Measurements from ENCODE around the gene ABHD2. TPM values are rescaled to one million over a fixed set of nuclear protein-coding genes. Genes with fewer than 3 reads are reported as not detected.
"Not testable (repeated sequence)": the region's sequence is repeated elsewhere in the genome, so short reads cannot be mapped to it uniquely, and the experiment has no call there.

ABHD2 gene, protein sequence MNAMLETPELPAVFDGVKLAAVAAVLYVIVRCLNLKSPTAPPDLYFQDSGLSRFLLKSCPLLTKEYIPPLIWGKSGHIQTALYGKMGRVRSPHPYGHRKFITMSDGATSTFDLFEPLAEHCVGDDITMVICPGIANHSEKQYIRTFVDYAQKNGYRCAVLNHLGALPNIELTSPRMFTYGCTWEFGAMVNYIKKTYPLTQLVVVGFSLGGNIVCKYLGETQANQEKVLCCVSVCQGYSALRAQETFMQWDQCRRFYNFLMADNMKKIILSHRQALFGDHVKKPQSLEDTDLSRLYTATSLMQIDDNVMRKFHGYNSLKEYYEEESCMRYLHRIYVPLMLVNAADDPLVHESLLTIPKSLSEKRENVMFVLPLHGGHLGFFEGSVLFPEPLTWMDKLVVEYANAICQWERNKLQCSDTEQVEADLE
- polyA plus RNA-seq (ENCODE audit: insufficient read length): 18.5 TPM

DNA sequence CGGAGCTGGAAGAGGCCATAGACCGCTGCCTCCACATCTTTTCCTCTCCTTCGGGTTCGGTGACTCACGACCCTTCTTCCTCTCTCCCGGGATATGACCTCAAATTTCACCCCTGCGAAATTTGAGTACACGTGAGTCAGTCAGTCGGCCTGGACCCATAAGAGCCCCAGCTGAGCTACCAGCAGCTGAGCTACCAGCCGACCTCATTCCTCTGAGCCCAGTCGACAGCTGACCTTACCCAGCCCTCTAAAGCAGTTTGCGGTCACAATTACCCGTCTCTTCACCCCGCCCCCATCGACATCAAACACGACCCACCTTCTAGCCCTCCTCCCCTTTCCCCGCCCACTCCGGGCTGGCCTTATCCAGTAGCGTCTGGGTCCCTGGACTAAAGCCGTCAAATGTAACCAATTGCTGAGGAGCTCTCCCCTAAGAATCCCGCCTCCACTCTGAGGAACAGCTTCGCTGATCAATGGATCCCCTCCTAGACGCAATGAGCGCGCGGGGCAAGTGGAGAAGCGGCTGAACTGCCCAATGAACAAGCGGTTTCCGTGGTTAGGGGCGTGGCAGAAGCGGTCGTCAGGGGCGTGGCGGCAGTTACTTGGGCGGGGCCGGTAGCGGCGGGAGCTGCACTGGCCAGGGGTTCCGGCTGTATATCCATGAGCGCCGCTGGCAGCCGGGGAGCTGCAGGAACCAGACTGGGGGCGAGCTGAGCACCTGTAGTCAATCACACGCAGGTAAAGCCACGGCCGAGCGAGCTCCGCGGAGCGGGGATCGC is at the start of gene ABHD2:
Gene ABHD2, plus strand, starts transcription at position 627 of the 775 bp plus-strand sequence. CDS start 27,872 bp downstream, outside the sequence.
- peak; percentile 100 for DNase-seq (ENCODE audit: low read depth)

DNA sequence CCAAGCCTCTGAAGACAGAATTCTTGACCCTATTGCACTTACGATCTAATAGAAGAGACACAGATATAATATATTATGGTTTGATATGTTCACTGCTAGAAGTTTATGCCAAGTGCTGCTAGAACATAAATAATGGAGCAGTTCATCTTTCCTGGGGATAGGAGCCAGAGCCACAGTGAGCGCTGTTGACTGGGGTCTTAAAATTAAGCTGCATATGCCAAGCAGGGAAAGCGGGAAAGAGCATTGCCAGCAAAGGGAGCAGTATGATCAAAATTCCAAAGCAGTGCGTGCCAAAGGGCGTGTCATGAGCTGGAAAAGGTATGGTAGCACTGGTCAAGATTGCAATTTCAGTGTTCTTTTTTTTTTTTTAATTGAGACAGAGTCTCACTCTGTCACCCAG is 49.1 kb upstream of the ABHD2 start:
- no peak for DNase-seq (ENCODE audit: low read depth)

DNA sequence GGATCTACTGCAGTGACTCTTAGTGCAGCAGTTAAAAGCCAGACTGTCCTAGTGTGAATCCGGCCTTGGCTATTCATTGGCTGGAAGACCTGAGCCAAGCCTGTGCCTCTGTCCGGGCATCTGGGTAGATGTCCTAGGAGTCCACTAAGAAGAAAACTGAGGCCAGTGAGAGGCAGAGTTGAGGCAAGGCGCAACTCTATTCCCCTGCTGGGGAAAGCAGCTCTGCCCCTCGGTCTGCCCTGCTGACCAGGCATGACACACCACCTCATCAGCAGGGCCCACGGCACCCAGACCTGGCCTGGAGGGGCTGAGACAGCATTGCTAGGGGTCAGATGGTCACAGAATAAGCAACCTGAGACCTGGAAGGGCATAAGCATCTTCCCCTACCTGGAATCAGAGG is 46.7 kb upstream of the ABHD2 start:
- DNase-seq (ENCODE audit: low read depth): no peak

DNA sequence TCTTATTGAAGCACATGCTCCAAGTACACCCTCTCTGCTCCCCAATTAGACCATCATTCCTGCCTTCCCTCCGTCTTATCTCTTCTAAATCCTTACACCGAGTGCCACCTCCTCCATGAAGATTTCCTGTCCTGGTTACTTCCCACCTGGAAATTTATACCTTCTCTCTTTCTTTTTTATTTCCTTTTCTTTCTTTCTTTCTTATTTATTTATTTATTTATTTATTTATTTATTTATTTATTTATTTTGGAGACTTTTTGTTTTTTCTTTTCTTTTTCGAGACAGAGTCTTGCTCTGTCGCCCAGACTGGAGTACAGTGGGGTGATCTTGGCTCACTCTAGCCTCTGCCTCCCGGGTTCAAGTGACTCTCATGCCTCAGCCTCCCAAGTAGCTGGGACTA is 45.9 kb upstream of the ABHD2 start:
- no peak for DNase-seq (ENCODE audit: low read depth)

DNA sequence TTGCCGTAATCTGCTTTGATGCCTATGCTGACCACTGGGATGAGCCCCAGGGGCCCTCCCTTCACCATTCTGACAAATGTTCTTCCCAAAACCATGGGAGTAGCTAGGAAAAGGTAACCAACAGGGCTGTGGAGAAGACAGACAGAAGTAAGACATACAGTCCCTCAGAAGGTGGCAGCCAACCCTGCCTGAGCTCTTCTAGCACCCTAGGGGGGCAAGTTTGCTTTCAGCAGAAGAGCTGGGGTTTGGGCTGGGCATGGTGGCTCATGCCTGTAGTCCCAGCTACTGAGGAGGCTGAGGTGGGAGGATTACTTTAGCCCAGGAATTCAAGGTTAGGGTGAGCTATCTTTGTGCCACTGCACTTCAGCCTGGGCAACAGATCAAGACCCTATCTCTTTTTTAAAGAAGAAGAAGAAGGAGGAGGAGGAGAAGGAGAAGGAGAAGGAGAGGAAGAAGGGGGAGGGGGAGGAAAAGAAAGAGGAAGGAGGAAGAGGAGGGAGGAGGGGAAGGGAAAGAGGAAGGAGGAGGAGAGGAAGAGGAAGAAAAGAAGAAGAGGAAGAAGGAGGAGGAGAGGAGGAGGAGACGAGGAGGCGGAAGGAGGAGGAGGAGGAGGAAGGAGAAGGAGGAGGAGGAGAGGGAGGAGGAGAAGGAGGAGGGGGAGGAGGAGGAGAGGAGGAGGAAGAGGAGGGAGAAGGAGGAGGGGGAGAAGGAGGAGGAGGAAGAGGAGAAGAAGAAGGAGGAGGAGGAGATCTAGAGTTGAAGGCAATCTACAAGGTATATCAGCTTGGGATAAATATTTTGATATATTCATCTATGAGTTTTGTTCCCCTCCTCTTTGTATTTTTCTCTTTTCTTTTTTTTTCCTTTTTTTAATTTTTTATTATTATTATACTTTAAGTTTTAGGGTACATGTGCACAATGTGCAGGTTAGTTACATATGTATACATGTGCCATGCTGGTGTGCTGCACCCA is 44.9 kb upstream of the ABHD2 start:
- no peak for DNase-seq (ENCODE audit: low read depth)

DNA sequence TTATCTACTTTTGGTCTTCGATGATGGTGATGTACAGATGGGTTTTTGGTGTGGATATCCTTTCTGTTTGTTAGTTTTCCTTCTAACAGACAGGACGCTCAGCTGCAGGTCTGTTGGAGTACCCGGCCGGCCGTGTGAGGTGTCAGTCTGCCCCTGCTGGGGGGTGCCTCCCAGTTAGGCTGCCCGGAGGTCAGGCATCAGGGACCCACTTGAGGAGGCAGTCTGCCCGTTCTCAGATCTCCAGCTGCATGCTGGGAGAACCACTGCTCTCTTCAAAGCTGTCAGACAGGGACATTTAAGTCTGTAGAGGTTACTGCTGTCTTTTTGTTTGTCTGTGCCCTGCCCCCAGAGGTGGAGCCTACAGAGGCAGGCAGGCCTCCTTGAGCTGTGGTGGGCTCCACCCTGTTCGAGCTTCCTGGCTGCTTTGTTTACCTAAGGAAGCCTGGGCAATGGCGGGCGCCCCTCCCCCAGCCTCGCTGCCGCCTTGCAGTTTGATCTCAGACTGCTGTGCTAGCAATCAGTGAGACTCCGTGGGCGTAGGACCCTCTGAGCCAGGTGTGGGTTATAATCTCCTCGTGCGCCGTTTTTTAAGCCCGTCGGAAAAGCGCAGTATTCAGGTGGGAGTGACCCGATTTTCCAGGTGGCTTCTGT is 39.1 kb upstream of the ABHD2 start:
- DNase-seq (ENCODE audit: low read depth): not testable (repeated sequence)

DNA sequence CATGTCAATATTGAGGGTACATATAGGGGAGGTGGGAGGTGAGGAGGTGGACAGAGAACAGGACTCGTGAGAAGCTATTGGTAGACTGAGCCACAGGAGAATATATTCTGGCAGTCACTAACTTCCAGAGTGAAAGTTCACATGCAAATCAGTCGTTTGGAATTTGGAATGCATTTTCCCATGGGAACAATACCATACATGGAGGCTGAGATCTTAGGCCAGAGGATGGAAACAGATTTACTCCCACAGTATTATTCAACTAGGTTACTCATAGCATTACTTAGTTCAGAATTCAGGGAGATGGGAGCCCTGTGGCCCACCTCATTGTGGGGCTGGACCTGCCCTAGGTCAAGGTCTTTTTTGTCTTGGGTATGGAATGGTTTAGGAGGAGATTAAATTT is 36.4 kb upstream of the ABHD2 start:
- peak; percentile 41 for DNase-seq (ENCODE audit: low read depth)

DNA sequence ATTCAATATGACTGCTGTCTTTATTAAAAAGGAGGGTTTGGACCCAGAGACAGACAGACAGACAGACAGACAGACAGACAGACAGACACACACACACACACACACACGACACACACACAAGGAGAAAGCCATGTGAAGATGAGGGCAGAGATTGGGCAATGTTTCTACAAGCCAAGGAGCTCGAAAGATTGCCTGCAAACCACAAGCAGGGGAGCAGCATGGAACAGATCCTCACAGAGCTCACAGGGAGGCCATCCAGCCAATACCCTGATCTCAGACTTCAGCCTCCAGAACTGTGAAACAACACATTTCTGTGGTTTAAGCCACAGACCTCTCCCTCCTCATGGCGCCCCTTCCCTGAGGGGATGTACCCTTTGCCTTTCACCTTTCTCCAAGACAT is 35.8 kb upstream of the ABHD2 start:
- DNase-seq (ENCODE audit: low read depth): no peak

DNA sequence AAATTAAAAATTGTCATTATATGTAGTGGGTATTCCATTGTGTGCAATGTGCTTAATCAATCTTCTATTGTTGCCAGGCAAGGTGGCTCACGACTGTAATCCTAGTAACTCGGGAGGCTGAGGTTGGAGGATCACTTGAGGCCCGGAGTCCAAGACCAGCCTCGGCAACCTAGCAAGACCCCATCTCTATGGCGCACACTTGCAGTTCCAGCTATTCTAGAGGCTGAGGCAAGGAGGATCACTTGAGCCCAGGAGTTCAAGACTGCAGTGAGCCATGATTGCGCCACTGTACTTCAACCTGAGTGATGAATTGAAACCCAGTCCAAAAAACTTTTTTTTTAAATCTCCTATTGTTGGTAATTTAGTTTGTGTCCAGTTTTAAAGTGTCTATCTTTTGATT is 33.4 kb upstream of the ABHD2 start:
- DNase-seq (ENCODE audit: low read depth): no peak

DNA sequence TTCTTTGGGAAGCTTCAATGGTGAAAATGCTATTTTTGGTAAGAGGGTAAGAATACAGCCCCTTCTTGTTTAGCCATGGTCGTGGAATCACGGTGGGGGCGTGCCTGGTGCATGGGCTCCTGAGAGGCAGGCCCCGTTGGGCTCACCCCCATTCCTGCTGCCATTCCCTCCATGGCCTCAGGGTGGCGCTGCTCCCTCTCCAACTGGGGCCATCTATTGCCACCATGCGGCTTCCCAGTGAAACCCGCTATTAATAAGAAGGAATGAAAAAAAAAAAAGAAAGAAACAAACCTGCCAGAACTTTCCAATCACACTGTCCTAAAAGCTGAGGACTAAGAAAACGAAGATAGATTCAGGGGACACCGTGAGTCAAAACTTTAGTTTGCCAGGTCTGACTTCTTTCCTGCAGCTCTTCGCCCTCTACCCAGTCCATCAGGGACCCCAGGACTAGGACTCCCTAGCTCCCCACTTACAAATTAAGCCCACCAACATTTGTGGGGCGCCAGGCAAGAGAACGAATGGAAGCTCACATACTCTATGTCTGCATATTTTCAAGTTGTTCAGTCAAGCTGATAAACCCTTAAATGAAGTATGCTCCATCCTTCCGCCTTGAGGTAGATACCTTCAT is 30.6 kb upstream of the ABHD2 start:
- DNase-seq (ENCODE audit: low read depth): peak; percentile 14

DNA sequence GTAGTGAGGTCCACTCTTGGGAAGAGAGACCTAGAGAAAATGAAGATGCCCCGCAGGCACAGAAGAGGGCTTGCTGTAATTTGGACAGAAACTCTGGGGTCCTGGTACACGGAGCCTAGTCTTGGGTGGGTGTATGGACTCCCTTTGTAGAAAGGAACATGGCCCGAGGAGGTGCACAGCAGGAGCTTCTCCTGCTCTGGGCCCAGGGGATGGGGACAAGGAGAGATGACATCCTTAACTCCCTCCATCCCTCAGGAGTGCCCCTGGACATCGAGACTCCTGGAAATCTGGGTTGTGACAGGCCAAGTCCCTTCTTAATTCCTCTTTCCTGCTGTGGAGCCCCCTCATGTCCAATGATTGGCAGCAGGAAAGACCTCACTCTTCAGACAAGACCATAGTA is 29.9 kb upstream of the ABHD2 start:
- DNase-seq (ENCODE audit: low read depth): no peak

DNA sequence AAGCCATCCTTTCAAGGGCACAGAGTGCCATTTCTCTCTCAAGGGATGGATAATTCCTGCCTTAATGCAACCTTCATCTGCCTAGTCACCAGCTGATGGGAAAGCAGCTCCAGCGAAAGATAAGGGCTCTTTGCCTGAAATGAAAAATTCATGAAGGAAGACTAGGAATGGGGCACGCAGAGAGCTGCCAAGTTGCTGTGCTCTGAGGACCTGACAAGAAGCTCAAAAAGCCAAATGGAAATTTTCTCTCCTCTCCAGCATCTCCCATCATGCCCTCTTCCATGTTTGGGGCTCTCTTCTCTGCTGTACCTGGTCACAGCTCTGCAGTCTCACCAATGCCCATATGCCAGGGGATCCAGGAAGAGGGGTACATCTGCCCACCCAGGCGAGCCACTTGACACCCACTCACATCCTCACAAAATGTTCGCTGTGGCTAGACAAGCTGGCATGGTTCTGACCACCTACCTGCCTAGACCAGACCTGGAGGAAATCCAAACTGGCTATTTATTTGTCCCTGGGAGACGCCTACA is 29.3 kb upstream of the ABHD2 start:
- no peak for DNase-seq (ENCODE audit: low read depth)

DNA sequence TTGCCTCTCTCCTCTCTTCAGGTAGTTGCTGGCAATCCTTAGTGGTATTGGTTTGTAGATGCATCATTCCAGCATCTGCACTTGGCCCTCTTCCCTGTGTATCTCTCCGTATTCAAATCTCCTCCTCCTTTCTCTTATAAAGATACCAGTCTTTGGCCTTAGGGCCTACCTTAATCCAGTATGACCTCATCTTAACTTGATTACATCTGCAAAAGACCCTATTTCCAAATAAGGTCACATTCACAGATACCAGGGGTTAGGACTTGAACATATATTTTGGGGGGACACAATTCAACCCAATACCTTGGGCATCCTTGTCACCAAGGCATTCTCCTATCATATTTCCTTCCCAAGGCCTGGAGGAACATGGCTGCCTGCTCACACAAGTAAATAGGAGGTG is 22.0 kb upstream of the ABHD2 start:
- DNase-seq (ENCODE audit: low read depth): no peak

DNA sequence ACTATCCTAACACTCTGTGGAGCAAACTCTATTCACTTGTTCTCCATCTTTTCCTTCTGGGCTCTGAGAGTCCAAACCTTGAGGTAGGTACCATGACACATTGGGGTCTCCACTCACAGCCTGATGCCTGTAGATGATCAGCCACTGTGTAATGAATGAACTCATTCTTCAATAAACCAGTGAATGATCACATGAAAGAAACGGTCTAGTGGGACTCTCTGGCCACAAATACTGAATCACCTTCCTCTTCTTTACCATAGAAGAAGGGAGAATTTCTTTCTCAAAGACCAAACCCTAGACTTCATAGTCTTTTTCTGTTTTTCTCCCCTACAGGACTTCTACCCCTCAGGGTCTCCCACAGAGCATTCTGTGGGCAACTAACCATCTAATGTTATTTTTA is 20.5 kb upstream of the ABHD2 start:
- no peak for DNase-seq (ENCODE audit: low read depth)

DNA sequence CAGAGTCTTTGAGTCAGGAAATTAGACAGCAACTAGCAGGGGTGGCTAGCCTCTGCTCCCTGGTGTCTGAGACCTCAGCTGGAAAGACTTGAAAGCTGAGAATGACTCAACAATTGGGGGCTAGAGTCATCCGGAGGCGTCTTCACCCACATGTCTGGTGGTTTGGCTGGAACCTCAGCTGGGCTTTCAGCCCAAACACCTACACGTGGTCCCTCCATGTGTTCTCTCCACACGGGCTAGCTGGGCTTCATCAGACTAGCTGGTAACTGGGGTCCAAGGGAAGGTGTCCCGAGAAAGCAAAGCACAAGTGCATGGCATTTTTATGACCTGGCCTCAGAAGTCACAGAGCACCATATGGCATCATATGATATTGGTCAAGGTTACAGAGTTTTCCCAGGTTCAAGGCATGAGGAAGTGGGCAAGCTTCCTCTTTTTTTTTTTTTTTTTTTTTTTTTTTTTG is 19.9 kb upstream of the ABHD2 start:
- DNase-seq (ENCODE audit: low read depth): no peak

DNA sequence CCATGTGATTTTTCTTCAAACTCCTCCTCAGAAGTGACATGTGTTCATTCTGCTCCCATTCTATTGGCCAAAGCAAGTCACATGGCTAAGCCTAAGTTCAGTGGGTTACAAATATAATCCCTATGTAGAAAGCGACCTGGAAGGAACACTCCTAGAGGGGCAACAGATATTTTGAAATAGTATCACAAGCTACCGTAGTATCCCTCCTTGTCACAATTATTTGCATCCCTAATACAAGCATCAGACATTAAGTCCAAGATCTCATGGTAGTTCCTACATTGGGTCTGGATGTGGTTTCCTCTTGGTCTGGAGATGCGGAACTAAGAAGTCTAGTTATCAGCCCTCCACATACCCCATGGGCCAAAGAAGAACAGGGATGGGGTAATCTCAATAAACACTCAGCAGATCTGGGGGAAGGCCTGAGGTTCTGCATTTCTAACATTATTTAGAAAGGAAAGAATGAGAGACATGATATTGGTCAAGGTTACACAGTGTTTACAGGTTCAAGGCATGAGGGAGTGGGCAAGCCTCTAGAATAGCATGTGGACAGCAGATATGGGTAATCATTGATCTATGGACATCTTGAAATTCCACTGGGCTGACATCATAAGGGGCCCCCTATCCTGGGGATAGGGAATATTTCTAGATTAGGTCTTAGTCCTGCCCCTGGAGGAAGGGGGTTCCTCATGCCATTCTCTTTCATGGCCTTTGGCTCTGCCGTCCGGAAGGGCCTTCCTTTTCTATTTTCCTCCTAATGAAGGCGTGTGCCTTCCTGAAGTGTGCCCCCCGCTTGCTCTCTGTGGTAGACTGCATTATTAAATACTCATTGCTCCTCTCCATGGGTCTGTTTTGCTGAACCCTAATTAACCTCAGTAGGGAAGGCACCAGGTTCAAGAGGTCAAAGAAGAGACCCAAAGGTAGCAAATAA is 17.8 kb upstream of the ABHD2 start:
- DNase-seq (ENCODE audit: low read depth): no peak

DNA sequence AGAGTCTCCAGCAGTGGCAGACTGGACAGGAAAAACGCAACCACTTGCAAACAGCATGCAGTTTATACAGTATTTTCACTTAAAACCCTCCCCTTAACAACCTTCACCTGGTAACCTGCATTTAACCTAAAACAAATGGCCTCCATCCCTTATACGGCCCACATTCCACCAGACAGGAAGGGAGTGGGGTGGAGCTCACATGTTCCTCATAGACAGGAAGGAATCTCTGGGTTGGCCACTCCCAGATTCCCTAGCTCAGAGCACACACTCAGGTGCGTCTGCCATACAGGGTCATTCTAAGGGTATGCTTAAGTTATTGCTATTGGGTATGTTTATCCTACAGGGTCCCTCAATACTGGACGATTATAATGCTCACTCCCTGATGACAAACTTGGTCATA is 16.8 kb upstream of the ABHD2 start:
- DNase-seq (ENCODE audit: low read depth): no peak

DNA sequence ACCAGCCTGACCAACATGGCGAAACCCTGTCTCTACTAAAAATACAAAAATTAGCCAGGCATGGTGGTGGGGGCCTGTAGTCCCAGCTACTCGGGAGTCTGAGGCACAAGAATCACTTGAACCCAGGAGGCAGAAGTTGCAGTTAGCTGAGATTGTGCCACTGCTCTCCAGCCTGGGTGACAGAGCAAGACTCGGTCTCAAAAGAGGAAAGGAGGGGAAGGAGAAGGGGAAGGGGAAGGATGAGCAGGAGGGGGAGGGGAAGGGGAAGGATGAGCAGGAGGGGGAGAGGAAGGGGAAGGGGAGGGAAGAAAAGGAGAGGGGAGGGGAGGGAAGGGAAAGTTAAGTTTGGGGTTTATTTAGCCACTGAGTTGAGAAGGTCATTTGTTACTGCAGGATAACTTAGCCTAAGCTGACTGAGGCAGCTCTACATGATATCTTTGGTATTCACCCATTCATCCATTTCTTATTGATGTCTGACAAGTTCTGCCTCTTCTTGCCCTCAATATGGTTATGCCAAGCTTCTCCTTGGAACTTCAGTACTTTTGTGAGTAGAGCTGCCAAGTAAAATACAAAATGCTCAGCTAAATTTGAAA is 15.9 kb upstream of the ABHD2 start:
- DNase-seq (ENCODE audit: low read depth): no peak

Measured in forelimb muscle (tissue), 1 donor.